Endothelial cell of umbilical vein (primary cell): ENCODE results near the gene H2BW2. TPM values are rescaled to one million over a fixed set of nuclear protein-coding genes. Genes with fewer than 3 reads are reported as not detected.

ENCODE experiments used
- BruUV-seq: library from RNA; stranded (reverse); fragments of 400-500 nt; replicated peaks from 2 replicates; lab custom pipeline; 2021; lab: Mats Ljungman, UMichigan
- CTCF ChIA-PET: fragments of 300-600, 350-600 bp; sonication (Branson Sonifier 250); formaldehyde crosslinking; loops from one replicate; lab custom pipeline; 2021; ENCODE audit warnings: antibody characterized with exemption, inconsistent platforms; lab: Charles Lee
- POLR2A ChIA-PET: fragments of 300-600, 350-600 bp; sonication (Branson Sonifier 250); formaldehyde crosslinking; loops from one replicate; lab custom pipeline; 2021; ENCODE audit warnings: antibody characterized with exemption, inconsistent platforms; lab: Charles Lee
- DNase-seq: peaks from one replicate; pipeline ENCODE4 v3.0.0-alpha.2; 2011; ENCODE audit warnings: low read depth, low spot score
- FAIRE-seq: peaks from 2 replicates; lab custom pipeline; 2011; peaks lifted over from hg19 to GRCh38; lab: Jason Lieb, UNC
- H2AFZ ChIP-seq: 2 replicates; pipeline ENCODE4 v1.6.0; 2012; ENCODE audit warnings: low read depth, low read length, control low read depth, inconsistent platforms
- H3K27ac ChIP-seq: 2 replicates; pipeline ENCODE4 v1.5.1; 2011; ENCODE audit warnings: low read depth, mild to moderate bottlenecking, control low read depth, low read length, moderate library complexity; ENCODE audit not compliant: insufficient read depth
- H3K27me3 ChIP-seq, 2 experiments: 2 replicates each; pipeline versions ENCODE4 v1.6.0 to v1.6.1; 2011; ENCODE audit warnings: low read length in 2 of 2, mixed read lengths in 1 of 2; ENCODE audit not compliant: control insufficient read depth in 2 of 2, insufficient read depth in 2 of 2
- H3K36me3 ChIP-seq, 2 experiments: 2 replicates in 1 of 2; 3 replicates in 1 of 2; pipeline ENCODE4 v1.5.1; 2011; ENCODE audit warnings: low read length in 2 of 2, mild to moderate bottlenecking in 1 of 2, moderate library complexity in 1 of 2; ENCODE audit not compliant: control insufficient read depth in 2 of 2, insufficient read depth in 2 of 2; ENCODE audit errors: extremely low read depth in 1 of 2
- H3K4me1 ChIP-seq: 3 replicates; pipeline ENCODE4 v1.5.1; 2011; ENCODE audit warnings: mild to moderate bottlenecking, low read length; ENCODE audit not compliant: control insufficient read depth, insufficient read depth; ENCODE audit errors: extremely low read depth
- H3K4me2 ChIP-seq: 2 replicates; pipeline ENCODE4 v1.6.1; 2011; ENCODE audit warnings: low read length, control low read depth, mixed read lengths; ENCODE audit not compliant: insufficient read depth
- H3K4me3 ChIP-seq, 3 experiments: fragments of 200-600 bp in 1 of 3; sonication (generic), shearing (Covaris generic) in 1 of 3; replicated peaks in 1 of 3; 2 replicates each; pipeline ENCODE4 v1.5.1; 2011 to 2016; ENCODE audit warnings: control low read depth in 3 of 3, low read length in 3 of 3, mild to moderate bottlenecking in 2 of 3, inconsistent platforms in 1 of 3, low read depth in 1 of 3, moderate library complexity in 1 of 3; ENCODE audit not compliant: insufficient read depth in 1 of 3
- H3K79me2 ChIP-seq: 2 replicates; pipeline ENCODE4 v1.6.0; 2012; ENCODE audit warnings: low read length, inconsistent platforms; ENCODE audit not compliant: control insufficient read depth, insufficient read depth
- H3K9ac ChIP-seq: replicated peaks from 2 replicates; pipeline ENCODE3; 2011; ENCODE audit warnings: low read length, control low read depth; ENCODE audit not compliant: insufficient read depth; ENCODE audit errors: extremely low read depth
- H3K9me1 ChIP-seq: replicated peaks from 3 replicates; pipeline ENCODE4 v1.6.0; 2011; ENCODE audit warnings: mild to moderate bottlenecking, low read length; ENCODE audit not compliant: control insufficient read depth, insufficient read depth; ENCODE audit errors: extremely low read depth
- H3K9me3 ChIP-seq: replicated peaks from 2 replicates; pipeline ENCODE4 v1.5.1; 2012; ENCODE audit warnings: low read length, inconsistent platforms; ENCODE audit not compliant: control insufficient read depth, insufficient read depth
- H4K20me1 ChIP-seq: replicated peaks from 2 replicates; pipeline ENCODE3; 2011; ENCODE audit warnings: mild to moderate bottlenecking, low read length; ENCODE audit not compliant: control insufficient read depth, insufficient read depth; ENCODE audit errors: extremely low read depth
- EZH2 ChIP-seq: IDR thresholded peaks from 2 replicates; pipeline ENCODE4 v1.6.1; 2012; ENCODE audit warnings: borderline replicate concordance, low read depth, mild to moderate bottlenecking, moderate library complexity, low read length, inconsistent platforms; ENCODE audit not compliant: severe bottlenecking
- FOS ChIP-seq: IDR thresholded peaks from 2 replicates; pipeline ENCODE4 v1.6.1; 2011; ENCODE audit warnings: mild to moderate bottlenecking, low read length, moderate library complexity, borderline replicate concordance; ENCODE audit not compliant: insufficient read depth
- GATA2 ChIP-seq: IDR thresholded peaks from 2 replicates; pipeline ENCODE4 v1.7.0; 2011; ENCODE audit warnings: low read depth, mild to moderate bottlenecking, moderate library complexity, mixed read lengths, low read length; ENCODE audit not compliant: insufficient read length, insufficient read depth
- JUN ChIP-seq: IDR thresholded peaks from 2 replicates; pipeline ENCODE4 v1.6.1; 2011; ENCODE audit warnings: borderline replicate concordance, low read depth; ENCODE audit not compliant: insufficient read length, insufficient read depth
- MYC ChIP-seq: IDR thresholded peaks from one replicate; pipeline ENCODE4 v1.6.1; 2011; ENCODE audit warnings: mild to moderate bottlenecking, low read depth, low read length
- POLR2A ChIP-seq: IDR thresholded peaks from 2 replicates; pipeline ENCODE4 v1.6.1; 2012; ENCODE audit warnings: low read depth, mild to moderate bottlenecking, control low read depth, low read length
- POLR2AphosphoS5 ChIP-seq: IDR thresholded peaks from 2 replicates; pipeline ENCODE4 v1.6.1; 2012; ENCODE audit warnings: low read depth, mild to moderate bottlenecking, control low read depth, low read length, moderate library complexity; ENCODE audit not compliant: insufficient read depth
- dilution Hi-C: fragments of 300-500 bp; cut with MboI; formaldehyde crosslinking; loops from one replicate; pipeline ENCODE4 v1.15.0; 2019; ENCODE audit warnings: low sequenced_read_pairs; ENCODE audit not compliant: extremely low pct_ligation_motif_present
- intact Hi-C: fragments of 100-400 bp; cut with micrococcal nuclease; formaldehyde crosslinking; loops from one replicate; pipeline ENCODE4 v1.10.0; 2022
- polyA plus RNA-seq, 4 experiments: library from polyadenylated mRNA; depleted of rRNA in 3 of 4; stranded (reverse) in 3 of 4; unstranded in 1 of 4; fragments of >200 nt; gene quantifications; 2 replicates each; pipeline versions ENCODE4 v1.2.1 to v1.2.3, GENCODE V29; 2011 to 2012; ENCODE audit warnings: missing spikeins in 1 of 4
- total RNA-seq: library from RNA; stranded (reverse); gene quantifications from 2 replicates; pipeline ENCODE4 v1.2.3, GENCODE V29; 2021
- TF ChIP-seq, protein P1 (sequence below): IDR thresholded peaks from 2 replicates; pipeline ENCODE4 v1.6.1; 2011; ENCODE audit not compliant: insufficient read depth, insufficient read length
- TF ChIP-seq, protein P2 (sequence below), 2 donors: IDR thresholded peaks; 1 replicate in 1 of 2; 2 replicates in 1 of 2; pipeline ENCODE4 v1.5.1; 2011; ENCODE audit warnings: low read length in 2 of 2, mild to moderate bottlenecking in 2 of 2, moderate library complexity in 2 of 2, control low read depth in 1 of 2, inconsistent platforms in 1 of 2, low read depth in 1 of 2; ENCODE audit not compliant: insufficient read depth in 1 of 2; ENCODE audit errors: extremely low read depth in 1 of 2

H2BW2 gene
- total and polyA plus RNA-seq, 2 donors (not counting 3 experiments of a cell fraction or from before 2014, with no cell fraction given), result not detected

DNA sequence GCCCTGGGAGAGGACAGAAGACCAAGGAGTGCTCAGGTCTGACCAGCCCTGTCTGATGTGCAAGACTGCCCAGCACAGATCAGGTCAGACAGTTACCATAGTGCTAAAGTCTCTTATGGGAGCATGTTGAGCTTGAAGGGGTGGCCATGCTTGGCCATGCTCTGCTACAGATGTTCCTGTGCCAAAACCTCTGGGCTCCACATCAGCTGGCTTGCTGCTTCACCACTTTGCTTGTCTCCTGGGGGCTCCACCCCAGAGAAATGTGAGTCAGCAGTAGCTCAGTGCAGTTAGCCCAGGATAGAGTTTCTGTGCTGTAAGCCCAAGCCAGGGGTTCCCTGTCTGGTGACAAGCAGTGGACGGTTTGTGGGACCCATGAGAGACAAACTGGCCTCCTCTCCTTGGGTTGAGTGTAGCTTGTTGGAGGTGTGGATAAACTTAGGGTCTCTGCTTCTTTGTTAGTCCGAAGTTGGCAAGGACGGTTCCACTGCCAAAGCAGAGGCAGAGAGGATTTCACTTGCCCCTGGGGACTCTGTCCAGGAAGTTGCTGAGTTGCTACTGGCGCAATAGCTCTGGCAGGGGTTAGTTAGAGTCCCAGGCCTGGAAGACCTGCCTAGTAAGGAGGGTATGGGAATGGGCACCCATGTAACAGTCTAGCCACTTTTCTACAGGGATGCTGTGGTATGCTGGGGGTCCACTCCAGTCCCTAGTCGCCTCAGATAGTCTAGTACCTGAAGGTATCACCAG lies 45.0 kb downstream of the H2BW2 start:
- Histone ChIP-seq H3K27me3 (no peaks in the 10 kb centered on the region), H3K27ac (no peak overlapping the region), H3K4me1 (no peaks in the 10 kb centered on the region), H3K9me3 (no peaks in the 10 kb centered on the region), H3K79me2 (no peaks in the 10 kb centered on the region), H4K20me1 (no peaks in the 10 kb centered on the region), H3K4me2 (no peak overlapping the region), H3K9me1 (no peaks in the 10 kb centered on the region), H3K4me3 (no peak overlapping the region), H3K9ac (no peak overlapping the region), H2AFZ (no peak overlapping the region), H3K36me3 (no peaks in the 10 kb centered on the region)
- dilution Hi-C loops, result no loop called here
- intact Hi-C loops, result no loop called here
- TF ChIP-seq POLR2A (no peak), FOS (no peak), EZH2 (no peak), JUN (no peak), GATA2 (no peak), MYC (no peak), POLR2AphosphoS5 (no peak)
- TF ChIP-seq, protein P1, sequence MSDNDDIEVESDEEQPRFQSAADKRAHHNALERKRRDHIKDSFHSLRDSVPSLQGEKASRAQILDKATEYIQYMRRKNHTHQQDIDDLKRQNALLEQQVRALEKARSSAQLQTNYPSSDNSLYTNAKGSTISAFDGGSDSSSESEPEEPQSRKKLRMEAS, result no peak
- TF ChIP-seq, protein P2, sequence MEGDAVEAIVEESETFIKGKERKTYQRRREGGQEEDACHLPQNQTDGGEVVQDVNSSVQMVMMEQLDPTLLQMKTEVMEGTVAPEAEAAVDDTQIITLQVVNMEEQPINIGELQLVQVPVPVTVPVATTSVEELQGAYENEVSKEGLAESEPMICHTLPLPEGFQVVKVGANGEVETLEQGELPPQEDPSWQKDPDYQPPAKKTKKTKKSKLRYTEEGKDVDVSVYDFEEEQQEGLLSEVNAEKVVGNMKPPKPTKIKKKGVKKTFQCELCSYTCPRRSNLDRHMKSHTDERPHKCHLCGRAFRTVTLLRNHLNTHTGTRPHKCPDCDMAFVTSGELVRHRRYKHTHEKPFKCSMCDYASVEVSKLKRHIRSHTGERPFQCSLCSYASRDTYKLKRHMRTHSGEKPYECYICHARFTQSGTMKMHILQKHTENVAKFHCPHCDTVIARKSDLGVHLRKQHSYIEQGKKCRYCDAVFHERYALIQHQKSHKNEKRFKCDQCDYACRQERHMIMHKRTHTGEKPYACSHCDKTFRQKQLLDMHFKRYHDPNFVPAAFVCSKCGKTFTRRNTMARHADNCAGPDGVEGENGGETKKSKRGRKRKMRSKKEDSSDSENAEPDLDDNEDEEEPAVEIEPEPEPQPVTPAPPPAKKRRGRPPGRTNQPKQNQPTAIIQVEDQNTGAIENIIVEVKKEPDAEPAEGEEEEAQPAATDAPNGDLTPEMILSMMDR (IDR thresholded peaks at IDR 0.05; ENCODE audit: extremely low read depth in 1 of 2, insufficient read depth in 1 of 2, low read depth in 1 of 2, low read length in 2 of 2), result no peak
- ChIA-PET POLR2A (no interaction called here), CTCF (no interaction called here)
- no peak for FAIRE-seq
- BruUV-seq, result no TSS peak
- DNase-seq, result no peak
